HFFc6 (cell line): Measurements from ENCODE around the gene MBL2. TPM values are rescaled to one million over a fixed set of nuclear protein-coding genes. Genes with fewer than 3 reads are reported as not detected.
A peak's percentile ranks its signal among the peaks of the same experiment; 100 is the strongest.

Source experiments
- DNase-seq: peaks from one replicate; pipeline ENCODE4 v3.0.0-alpha.2; 2018
- H3K27ac Mint-ChIP-seq: 2 replicates; pipeline ENCODE4 v1.8.0; 2020; ENCODE audit warnings: mild to moderate bottlenecking, mixed read lengths
- H3K27me3 Mint-ChIP-seq: 2 replicates; pipeline ENCODE4 v1.8.0; 2021; ENCODE audit warnings: mild to moderate bottlenecking, moderate library complexity, mixed read lengths; ENCODE audit not compliant: insufficient read depth
- H3K36me3 Mint-ChIP-seq: 2 replicates; pipeline ENCODE4 v1.8.0; 2021; ENCODE audit warnings: low read depth, mixed read lengths
- H3K4me1 Mint-ChIP-seq: 2 replicates; pipeline ENCODE4 v1.8.0; 2020; ENCODE audit warnings: low read depth, mixed read lengths
- H3K4me3 Mint-ChIP-seq: 2 replicates; pipeline ENCODE4 v1.8.0; 2020; ENCODE audit warnings: mild to moderate bottlenecking, moderate library complexity, mixed read lengths
- H3K9me3 Mint-ChIP-seq: 2 replicates; pipeline ENCODE4 v1.8.0; 2020; ENCODE audit warnings: mild to moderate bottlenecking, mixed read lengths
- total RNA-seq, 6 experiments: library from RNA; stranded (reverse); fragmentation: NEBNext Ultra II Directional; extraction: Animal tissue kit (Norgen Biotek cat#: 25700); gene quantifications; 2 replicates in 1 of 6; 3 replicates in 5 of 6; pipeline ENCODE4 v1.2.3, GENCODE V29; 2021
- TF ChIP-seq, protein P1 (sequence below): fragments of 200-600 bp; sonication (generic); IDR thresholded peaks from 2 replicates; pipeline ENCODE4 v1.5.0; 2021; ENCODE audit warnings: antibody characterized with exemption, mild to moderate bottlenecking

Gene MBL2
- total RNA-seq, 6 experiments from 2014 or later: not detected

DNA sequence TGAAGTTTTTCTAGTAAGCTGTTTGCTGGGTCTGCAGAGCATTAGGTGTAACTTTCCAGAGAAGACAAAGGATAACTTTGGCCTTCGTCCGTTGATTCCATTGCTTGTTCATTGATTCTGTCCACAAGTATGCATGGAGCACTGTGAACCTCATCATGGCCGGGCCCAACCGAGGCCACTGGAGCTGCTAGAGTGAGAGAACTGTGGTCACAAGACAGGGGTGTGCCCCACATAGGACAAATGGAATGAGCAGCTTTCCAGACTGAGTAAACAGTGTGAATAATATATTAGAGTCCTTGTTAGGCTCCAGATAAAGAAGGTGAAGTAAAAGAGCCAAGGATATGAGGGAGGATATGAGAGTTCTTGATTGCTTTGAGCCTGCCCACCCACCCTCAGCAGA lies 24.9 kb downstream of the MBL2 start:
- Mint-ChIP-seq H3K4me3 (no peak overlapping the region), H3K27ac (no peak overlapping the region), H3K4me1 (peaks cover 4% of the 10 kb centered on the region; the same call in 1 of the 2 replicates), H3K36me3 (no peaks in the 10 kb centered on the region), H3K9me3 (no peaks in the 10 kb centered on the region), H3K27me3 (peaks cover 9% of the 10 kb centered on the region)
- DNase-seq: no peak
- TF ChIP-seq, protein P1, sequence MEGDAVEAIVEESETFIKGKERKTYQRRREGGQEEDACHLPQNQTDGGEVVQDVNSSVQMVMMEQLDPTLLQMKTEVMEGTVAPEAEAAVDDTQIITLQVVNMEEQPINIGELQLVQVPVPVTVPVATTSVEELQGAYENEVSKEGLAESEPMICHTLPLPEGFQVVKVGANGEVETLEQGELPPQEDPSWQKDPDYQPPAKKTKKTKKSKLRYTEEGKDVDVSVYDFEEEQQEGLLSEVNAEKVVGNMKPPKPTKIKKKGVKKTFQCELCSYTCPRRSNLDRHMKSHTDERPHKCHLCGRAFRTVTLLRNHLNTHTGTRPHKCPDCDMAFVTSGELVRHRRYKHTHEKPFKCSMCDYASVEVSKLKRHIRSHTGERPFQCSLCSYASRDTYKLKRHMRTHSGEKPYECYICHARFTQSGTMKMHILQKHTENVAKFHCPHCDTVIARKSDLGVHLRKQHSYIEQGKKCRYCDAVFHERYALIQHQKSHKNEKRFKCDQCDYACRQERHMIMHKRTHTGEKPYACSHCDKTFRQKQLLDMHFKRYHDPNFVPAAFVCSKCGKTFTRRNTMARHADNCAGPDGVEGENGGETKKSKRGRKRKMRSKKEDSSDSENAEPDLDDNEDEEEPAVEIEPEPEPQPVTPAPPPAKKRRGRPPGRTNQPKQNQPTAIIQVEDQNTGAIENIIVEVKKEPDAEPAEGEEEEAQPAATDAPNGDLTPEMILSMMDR: no peak

DNA sequence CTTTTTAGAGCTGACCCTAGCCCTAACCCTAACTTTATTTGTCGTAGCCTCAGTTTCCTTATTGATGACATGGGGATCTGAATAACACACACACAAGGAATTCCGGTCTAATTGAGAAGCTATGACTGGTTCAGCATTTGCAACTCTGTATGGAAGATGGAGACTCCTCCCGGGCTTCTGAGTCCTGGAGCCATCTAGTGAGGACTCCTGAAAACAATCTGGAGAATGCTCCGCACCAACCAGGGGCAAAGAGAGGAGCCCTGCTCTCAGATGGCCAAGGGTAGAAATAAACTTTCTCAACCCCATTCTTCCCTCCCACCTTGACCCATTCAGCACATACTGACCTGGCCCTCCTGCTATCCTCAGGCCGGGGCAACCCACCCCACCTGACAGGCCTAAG lies 26.4 kb downstream of the MBL2 start:
- peak; percentile 9 for DNase-seq
- Mint-ChIP-seq H3K4me3 (no peak overlapping the region), H3K4me1 (peaks cover 4% of the 10 kb centered on the region; the same call in 1 of the 2 replicates), H3K36me3 (no peaks in the 10 kb centered on the region), H3K27me3 (peaks cover 7% of the 10 kb centered on the region), H3K27ac (no peak overlapping the region), H3K9me3 (no peaks in the 10 kb centered on the region)
- TF ChIP-seq, protein P1: peak; percentile 48; the same call in 1 of the 2 replicates

DNA sequence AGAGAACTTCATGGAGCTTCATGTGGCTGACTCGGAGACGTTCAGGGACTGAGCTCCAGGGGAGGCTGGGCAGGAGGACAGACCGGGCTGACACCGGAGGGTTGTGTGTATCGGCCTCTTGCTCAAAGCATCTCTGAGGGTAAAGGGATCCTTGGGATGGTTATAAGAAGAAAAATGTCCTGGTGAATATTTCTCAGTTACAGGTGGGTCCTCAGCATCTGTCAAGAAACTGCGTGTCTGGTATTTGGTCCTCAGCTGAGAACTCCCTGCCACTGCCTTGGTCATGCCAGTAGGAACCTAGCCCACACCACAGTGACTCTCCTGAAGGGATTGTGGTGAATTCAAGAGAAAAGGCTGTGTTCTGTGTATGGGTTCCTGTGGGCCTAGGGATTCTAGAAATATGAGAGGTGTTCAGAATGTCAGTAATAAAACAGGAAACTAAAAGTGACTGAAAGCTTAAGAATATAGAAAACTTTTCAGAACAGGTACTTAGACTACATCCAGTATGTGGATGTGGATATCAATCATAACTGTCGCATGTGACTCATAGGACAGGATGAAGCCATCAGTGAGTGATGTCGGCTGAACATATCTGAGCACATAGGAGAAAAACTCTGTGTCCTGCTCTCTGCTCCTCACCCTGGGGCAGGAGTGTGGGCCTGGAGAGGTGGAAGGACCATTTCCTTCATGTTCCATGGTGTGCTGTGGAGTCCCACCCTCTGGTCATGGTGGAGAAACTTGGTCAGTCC lies 28.4 kb downstream of the MBL2 start:
- H3K9me3 Mint-ChIP-seq: no peaks in the 10 kb centered on the region
- DNase-seq: no peak
- H3K4me3 Mint-ChIP-seq: no peak overlapping the region
- H3K27me3 Mint-ChIP-seq: peaks cover 11% of the 10 kb centered on the region
- peaks cover 4% of the 10 kb centered on the region; the same call in 1 of the 2 replicates for H3K4me1 Mint-ChIP-seq
- H3K27ac Mint-ChIP-seq: no peak overlapping the region
- H3K36me3 Mint-ChIP-seq: no peaks in the 10 kb centered on the region
- TF ChIP-seq, protein P1: no peak

DNA sequence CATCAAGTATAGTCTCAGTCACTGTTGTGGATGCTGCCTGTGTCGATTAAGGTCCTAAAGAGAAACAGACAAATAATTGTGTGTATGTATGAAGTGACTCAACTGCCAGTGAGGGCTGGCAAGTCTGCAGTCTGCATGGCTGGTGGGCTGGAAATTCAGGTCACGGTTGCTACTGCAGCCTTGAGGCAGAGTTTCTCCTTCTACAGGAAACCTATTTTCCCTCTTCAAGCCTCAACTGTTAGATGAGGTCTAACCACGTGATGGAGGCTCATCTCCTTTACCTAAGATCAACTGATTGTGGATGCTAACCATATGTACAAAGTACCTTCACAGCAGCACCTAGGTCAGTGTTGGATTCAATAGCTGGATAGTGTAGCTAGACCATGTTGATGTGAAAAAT lies 29.9 kb downstream of the MBL2 start:
- TF ChIP-seq, protein P1: no peak
- Mint-ChIP-seq H3K27me3 (peaks cover 11% of the 10 kb centered on the region), H3K27ac (no peak overlapping the region), H3K36me3 (no peaks in the 10 kb centered on the region), H3K4me1 (peaks cover 4% of the 10 kb centered on the region; the same call in 1 of the 2 replicates), H3K4me3 (no peak overlapping the region), H3K9me3 (no peaks in the 10 kb centered on the region)
- DNase-seq: no peak

DNA sequence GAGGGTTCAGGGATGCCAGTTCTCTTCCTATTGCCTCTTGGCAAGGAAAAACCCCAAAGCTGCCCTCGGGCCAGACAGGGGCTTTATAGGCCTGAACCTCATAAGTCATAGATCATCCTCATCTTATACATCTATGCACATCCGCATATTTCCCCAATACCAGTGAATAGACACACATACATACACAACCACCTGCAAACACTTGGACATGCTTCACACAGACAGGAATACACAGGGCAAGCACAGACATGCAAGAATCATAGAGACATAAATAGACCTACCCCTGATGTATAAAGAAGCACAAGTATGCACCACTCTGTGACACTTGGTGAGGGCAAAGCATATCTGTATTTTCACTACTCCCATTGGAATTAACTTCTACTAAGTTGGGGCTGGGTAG lies 30.7 kb downstream of the MBL2 start:
- Mint-ChIP-seq H3K27ac (no peak overlapping the region), H3K9me3 (no peaks in the 10 kb centered on the region), H3K4me1 (peaks cover 9% of the 10 kb centered on the region), H3K27me3 (peaks cover 11% of the 10 kb centered on the region), H3K4me3 (no peak overlapping the region), H3K36me3 (no peaks in the 10 kb centered on the region)
- TF ChIP-seq, protein P1: no peak
- no peak for DNase-seq
